GM21367 (cell line): Measurements from ENCODE around the gene NHERF1.

Experiments
- ATAC-seq: cut with Tn5 transposase; IDR thresholded peaks from one replicate; pipeline ENCODE4 v1.9.1; 2021; ENCODE audit not compliant: unreplicated experiment

The NHERF1 gene

DNA sequence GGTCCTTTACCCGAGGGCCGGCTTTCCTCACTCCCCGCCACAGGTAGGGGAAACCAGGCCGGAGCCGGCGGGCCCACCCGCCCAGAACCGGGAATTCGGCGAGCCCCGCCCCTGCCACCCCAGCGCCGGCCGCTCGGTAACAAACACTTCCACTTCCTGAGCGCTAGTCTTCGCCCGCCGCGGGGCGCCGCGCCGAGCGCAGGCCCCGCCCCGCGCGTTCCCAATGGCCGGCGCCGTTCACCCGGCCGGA is 224 bp upstream of the NHERF1 start:
- ATAC-seq, result no peak

DNA sequence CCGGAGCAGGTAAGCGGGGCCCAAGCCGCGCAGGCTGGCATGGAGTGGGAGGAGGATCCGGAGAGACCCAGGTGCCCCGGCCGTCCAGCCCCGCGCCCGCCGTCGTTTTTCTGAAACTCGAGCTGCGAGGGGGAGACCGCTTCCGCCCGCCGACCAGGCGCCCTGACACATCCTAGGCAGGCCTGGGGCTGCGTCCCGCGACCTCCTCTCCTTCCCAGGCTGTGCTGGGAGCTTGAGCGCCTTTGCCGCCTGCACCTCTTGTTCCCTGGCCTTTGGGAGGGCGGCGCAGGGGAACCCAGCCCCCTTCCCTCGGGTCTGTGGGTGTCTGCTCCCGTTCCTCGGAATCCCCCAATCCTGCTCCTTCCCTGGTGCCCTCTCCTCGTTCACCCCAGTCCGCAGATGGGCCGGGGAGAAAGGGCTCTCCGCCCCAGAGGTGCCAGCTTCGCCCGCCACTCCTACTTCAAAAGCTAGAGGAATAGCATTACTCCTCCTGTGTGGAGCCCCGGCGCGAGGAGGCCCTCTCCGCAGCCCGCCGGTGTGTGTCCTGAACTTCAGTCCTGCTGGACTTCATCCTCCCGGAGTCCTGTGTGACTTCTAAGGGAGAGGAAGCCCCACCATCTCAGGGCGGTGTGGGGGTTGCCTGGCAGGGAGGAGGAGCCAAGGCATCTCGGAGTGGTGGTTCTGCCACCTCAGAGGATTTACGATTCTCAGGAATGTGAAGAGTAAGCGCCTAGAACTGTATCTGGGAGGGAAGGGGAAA is 1.0 kb downstream of the NHERF1 start:
- no peak for ATAC-seq

DNA sequence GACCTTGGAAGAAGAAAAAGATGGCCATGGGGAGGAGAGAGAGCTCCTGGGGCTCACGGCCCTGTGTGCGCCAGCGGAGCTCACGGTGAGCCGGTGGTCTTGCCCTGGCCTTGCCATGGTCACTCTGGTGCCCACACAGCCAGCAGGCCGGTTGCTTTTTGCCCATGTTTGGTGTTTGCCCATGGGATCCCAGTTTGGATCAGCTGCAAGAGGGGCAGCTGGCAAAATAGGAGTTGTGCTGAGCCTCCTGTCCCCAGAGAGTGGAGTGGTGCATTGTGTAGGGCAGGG is 1.6 kb downstream of the NHERF1 start:
- no peak for ATAC-seq

DNA sequence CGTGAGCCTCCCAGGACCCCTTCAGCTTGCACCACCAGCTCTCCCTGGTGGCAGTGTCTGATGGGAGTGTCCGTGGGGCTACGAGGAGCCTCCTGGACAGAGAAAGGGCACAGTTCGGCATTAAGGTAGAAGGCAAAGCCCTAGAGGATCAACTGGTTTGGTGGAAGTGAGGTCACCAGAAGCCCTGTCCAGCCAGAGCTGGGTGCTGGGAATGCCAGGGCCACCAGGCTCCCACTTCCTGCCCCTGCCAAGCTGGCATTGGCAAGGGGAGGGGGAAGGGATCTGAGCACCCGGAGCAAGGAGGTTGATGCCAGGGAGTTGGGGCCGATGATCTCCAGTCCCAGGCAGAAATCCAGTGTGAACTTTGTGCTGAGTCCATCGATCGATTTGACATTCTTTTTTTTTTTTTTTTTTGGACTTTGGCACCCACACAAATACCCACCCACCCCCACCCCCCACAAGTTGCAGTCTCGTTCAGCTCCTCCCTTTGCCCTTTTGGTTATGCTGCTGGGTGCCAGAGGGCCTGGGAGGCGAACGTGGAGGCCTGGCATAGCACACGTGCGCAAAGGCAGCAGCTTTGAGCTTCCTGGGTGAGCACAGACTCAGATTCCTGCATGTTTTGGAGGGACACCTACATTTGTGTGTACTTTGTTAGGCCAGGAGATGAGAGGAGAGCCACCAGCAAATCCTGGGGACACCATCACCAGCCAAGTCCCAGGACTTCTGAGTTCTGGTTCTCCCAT is 2.1 kb downstream of the NHERF1 start:
- no peak for ATAC-seq

DNA sequence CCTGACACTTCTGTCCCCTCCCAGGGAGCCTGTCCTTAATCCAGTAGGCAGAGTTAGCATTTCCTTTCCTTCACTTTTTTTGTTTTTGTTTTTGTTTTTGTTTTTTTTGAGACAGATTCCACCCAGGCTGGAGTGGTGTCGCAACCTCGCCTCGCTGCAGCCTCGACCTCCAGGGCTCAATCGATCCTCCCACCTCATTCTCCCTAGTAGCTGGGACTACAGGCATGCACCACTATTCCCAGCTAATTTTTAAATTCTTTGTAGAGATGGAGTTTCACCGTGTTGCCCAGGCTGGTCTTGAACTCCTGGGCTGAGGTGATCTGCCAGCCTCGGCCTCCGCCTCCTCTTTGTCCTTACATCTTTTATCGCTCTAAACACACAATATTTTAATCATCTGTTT is 4.0 kb downstream of the NHERF1 start:
- no peak for ATAC-seq

DNA sequence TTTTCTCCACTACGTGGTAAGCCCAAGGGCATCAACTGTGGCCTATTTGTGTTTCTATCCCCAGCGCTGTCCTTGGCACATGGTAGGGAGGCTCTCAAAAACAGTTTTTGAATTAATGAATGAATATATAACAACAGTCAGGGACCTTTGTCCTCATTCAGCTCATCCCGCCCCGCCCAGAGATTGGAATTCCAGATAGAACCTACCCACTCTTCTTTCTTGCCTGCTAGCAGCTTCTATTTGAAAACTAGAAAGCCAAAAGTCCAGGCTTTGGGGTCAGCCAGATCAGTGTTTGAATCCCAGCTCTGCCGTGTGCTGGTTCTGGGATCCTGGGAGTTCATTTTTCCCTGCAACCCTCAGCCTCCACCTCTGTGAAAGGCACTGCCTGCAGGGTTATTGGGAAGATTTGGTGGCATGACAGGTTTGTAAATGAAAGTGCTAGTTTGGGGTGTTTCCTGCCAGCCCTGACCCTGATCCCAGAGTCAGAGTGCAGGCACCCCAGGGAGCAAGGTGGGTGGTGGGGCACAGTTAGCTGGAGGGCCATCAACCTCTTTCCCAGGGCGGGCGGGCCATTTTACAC is 4.5 kb downstream of the NHERF1 start:
- no peak for ATAC-seq

DNA sequence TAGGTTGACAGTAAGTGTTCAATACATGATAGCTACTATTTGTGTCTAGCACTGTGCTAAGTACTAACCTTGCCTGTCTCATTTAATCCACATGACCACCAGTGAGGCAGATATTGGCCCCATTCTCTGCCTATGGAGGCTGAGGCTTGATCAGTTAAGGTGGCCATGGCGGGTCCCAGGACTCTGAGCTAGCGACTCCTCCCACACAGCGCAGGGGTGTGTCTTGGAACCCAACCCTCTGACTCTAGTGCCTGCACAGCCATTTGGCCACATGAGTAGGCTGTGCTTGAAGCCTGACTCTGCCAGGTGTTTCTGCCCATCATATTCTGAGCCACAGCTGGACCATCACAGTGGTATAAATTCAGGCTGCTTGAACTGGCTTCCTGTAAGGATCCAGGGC is 6.4 kb downstream of the NHERF1 start:
- ATAC-seq, result no peak

DNA sequence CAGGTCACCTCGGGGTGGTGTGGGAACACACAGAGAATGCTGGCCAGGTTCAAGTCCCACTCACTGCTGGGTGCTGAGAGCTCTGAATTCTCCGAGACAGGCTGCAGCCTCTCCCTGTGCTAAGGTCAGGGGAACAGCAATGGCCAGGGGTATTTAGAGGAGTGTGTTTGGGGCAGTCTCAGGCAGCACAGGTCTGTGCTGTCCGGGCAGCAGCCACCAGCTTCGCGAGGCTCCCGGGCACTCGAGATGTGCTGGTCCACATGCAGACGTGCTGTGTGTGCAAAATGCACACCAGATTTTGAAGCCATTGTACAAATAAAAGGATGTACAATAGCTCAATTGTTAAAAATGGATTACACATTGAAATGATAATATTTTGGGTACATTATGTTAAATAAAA is 7.1 kb downstream of the NHERF1 start:
- no peak for ATAC-seq

DNA sequence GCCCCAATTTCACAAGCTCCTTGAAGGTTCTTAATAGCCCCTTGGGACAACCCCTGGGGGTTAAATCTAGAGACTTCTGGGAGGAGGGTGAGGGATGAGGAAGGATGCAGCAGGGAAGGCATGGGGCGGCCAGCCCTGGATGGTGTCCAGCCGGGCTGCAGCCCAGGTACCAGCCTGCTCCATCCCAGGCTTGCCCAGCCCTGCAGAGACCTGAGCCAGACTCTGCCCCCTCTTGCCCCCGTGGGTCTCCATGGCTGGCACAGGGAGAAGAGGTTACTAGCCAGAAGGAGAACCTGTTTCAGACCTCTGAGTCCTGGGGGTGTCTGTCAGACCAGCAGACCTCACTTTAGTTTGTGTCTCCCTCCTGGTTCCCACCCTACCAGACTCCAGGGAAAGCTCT is 8.5 kb downstream of the NHERF1 start:
- no peak for ATAC-seq

DNA sequence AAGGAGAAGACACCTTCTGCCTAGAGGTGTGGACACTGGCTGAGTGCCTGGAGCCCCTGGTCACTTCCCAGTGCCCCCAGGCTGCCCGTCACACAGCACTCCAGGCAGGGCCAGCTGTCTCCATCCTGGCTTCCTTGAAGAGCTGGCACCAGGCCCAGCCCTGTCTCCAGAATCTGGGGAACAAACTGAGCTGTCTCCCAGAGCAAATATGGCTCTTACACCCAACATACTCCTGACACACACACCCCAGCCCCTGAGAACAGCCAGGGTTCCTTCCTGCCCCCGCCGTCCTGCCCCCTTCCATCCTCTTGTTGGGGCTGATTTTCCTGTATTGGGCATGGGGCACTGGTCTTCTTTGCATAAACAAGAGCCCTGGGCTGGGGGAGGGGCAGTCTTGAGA is 9.1 kb downstream of the NHERF1 start:
- no peak for ATAC-seq

DNA sequence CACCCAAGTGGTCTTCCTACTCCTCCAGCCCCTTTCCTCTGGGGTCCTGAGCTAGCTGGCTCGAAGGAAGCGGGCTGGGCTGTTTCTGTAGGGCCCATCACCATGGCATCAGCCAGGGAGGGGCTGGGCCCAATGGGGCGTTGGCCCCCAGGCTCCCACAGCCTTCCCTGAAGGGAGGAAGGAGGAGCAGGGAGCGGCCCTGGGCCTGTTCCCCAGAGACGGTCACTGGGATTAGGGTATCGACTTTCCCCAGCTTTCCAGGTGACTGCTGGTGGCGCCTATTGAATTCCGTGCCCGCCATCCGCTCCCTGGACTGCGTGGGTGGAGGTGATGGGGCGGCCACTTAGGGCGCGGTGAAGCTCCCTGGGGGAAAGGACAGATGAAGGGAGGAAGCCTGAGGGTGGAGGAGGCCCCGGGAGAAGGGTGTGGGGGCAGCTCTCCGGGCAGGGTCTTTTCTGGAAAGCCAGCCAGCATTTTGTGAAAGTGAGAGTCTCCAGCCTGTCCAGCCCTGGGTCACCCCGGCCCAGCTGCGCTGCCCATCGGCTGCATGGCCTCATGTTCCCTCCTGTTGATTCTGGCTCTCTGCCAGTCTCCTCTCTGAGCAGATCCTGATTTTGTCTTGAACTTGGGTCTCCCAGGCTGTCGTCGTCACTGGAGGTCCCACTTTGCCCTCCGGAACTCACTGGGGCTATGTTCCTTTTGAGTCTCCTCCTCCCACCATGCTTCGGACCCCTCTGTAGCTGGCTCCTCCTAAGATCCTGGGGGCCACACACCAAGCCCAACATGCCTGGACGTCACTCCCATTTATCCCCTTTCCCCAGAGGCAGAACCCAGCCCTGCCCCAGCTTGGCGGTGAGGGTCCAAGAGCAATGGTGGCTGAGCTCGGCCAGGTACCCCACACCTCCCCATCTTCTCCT is 9.8 kb downstream of the NHERF1 start:
- ATAC-seq, result no peak

DNA sequence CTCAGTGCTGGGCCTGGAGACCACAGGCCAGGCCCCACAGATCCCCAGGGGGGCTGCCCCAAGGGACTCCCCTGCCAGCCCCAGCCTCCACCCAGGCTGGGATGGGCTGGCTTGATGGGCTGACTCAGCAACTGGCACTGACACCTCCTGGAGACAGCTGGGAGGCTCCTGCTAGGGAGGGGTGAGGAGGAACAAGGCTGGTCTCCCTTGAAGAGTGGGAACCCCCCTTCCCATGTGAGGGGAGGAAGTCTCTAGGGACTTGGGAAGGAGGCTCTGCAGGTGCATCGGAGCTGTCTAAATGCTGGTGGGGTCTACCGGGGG is 10.4 kb downstream of the NHERF1 start:
- no peak for ATAC-seq

DNA sequence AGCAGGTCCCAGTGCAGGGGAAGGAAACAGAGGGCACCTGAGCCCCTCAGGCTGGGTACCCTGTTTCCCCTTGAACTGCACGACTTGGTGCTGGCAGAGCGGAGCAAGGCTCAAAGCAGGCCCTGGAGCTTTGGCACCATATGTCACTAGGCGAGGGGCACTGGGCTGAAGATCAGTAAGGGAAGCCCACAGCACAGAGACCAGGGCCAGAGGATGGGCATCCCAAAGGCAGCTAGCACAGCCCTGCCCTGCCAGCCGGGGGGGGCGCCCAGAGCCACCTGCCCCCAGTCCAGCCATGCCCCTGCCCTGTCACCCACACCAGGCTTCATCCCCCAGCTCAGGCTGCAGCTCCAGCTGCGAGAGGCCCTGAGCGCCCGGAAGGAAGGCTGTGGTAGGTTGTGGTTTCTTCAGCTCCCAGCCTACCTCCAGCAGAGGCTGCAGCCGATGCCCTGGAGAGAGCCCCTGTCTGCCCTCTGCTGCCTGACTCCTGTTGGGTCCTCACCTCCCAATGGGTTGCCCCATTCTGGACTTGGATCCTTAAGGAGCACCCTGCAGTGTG is 10.9 kb downstream of the NHERF1 start:
- ATAC-seq, result peak; percentile 48

DNA sequence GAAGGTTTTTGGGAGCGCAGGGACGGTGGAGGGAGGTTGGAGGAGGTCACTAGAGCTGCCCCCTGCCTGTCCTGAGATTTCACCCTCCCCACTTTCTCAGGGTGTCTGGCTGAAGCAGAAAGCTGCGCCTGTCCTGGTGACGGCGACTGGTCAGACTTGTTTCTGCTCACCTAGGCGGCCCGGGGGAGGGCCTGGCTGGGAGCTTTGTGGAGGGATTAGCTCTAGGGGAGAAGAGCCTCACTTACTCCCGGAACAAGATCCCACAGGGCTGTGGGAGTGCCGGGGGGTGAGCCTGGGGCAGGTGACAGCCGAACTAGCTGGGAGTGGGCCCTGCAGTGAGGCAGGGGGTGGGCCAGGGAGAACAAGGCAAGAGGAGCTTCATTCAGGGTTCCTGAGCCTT is 11.5 kb downstream of the NHERF1 start:
- no peak for ATAC-seq

DNA sequence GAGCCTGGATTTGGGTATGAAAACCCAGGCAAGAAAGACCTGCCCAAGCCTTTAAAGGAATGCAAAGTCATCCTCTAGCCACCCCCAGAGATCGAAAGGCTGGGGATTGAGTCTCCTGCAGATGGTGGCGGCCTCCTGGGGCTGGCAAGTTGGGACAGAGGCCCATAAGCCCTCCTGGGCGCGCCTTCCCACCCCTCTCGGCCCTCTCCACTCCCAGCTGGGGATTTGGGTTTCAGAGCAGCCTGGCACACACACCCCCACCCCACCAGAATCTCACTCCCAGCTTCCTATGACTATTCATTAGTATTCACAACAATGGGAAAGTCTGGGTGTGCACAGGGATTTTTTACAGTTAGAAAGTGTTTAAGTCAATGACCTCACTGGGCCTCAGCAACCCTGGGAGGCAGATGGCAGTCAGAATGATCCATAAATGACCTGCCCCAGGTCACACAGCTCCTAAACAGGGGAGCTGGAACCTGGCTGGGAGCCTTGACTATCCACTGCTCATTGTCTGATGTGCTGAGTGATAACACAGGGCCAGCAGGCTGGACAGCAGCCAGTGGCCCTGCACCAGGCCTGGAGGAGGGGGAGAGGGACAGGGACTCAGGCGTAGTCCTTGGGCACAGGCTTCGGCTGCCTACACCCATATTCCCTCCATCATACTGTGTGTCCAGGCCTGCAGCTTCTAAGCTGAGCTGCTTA is 12.1 kb downstream of the NHERF1 start:
- ATAC-seq, result no peak

DNA sequence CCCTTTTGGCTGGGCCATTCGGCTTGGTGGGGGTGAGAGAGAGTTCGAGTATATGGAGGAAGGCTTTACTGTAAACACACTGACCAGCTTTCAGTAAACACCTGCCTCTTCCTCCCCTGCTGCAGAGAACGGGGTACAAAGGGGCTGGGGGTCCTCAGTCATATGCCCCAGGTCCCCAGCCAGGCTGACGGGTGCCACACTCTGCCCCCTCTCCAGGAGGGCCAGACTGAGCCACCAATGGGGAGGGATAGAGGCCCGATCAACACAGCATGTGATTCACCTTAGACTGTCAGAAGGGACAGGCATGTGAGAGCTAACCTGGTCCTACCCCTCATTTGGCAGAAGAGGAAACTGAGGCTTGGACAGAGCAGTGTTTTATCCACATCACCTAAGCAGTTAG is 13.0 kb downstream of the NHERF1 start:
- no peak for ATAC-seq

DNA sequence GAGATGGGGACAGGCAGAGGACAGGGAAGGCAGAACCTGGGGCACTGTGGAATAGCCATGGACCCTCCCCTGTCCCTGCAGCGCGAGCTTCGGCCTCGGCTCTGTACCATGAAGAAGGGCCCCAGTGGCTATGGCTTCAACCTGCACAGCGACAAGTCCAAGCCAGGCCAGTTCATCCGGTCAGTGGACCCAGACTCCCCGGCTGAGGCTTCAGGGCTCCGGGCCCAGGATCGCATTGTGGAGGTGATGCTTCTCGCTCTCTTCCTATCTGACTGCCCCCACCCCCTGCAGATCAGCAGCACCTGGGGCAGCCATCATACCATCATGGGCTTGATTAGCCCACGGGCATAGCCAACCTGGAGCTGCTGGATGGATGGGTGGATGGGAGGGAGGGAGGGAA is 13.5 kb downstream of the NHERF1 start:
- no peak for ATAC-seq

DNA sequence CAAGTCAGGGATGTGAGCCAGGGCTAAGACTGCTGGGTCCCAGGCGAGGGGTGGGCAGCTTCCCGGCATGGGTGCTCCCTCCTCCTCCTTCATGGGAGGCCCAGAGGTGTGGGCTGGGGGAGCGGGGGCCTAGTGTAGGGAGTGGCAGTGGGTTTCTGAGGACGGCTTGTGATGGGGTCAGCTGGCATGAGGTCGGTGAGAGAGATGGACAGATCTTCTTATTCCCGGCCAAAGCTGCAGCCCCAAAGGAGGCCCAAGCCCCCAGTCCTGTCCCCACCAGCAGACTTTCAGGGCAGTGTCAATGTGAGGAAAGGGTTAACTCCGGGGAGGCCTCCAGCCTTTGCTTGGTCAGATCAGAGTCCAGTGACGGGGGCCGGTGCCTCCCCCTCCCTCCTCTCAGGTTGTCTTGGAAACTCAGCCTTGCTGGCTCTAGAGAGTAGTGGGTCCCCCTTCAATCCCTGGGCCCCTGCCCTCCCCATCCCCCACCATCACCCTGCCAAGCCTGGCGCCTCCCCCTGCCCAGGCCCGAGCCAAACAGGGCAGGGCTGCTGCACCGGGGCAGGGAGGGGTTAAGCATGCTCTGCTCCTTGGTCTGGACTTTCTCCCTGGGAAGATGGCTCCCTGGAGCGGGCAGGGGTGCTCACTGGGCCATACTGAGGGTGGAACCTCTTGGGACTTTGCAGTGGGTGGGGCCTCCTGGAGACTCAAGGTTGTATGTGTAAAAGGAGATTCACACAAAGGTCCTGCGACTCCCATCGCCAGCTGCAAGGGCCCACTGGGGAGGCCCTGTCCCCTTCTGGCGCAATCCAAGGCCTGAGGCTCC is 15.3 kb downstream of the NHERF1 start:
- ATAC-seq, result no peak

DNA sequence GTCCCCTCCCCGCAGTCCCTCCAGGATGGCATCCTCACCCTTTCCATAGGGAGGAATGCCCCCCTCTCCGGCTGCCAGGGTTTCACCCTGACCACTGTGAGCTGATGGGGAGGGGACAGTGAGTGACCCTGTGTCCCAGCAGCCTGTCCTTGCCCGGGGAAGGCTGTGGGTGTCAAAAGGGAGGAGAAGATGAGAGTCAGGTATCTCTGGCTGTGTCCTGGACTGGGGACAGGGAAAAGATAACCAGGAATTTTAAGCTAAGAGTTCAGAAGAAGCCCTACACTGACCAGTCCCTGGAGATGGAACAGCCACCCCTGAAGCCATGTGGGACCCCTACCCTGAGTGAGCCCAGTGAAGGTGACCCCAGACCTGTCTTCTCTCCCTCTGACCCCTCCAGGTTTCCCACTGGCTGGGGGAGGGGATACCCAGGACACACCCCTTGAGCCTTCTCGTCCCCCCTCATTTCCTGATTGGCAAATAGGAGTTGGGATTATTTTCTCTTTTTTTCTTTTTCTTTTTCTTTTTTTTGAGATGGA is 16.4 kb downstream of the NHERF1 start:
- ATAC-seq, result no peak

DNA sequence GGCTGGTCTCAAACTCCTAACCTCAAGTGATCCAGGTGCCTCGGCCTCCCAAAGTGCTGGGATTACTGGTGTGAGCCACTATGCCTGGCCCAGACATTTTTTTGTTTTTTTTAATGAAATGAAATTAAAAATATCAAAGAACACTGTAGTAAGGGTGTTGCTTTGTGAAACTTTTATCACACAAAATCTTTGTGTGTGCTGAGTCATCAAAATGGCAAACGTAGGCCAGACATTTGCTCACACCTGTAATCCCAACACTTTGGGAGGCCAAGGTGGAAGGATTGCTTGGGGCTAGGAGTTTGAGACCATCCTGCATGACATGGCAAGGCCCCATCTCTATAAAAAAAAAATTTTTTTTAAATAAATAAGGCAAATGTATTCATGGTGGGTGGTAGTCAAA is 18.0 kb downstream of the NHERF1 start:
- no peak for ATAC-seq
